ENCODE data around the gene IKZF4.
"Not testable (repeated sequence)": the region's sequence is repeated elsewhere in the genome, so short reads cannot be mapped to it uniquely, and the experiment has no call there.

IKZF4 gene

GRCh38 chr12:56040151-56040550 is 19.3 kb downstream of the IKZF4 start:
- H3K4me3 ChIP-seq (ENCODE audit: control insufficient read depth, low read depth, low read length): no peak overlapping the region
- TF ChIP-seq CTCF (IDR thresholded peaks at IDR 0.05; ENCODE audit: control insufficient read depth, insufficient read depth, low read depth, low read length, missing control alignments): no peak
- no peak for DNase-seq (ENCODE audit: low read depth)

GRCh38 chr12:56040963-56041551 is 20.2 kb downstream of the IKZF4 start:
- H3K4me3 ChIP-seq (ENCODE audit: control insufficient read depth, low read depth, low read length): peak overlapping the region; percentile 30
- no peak for TF ChIP-seq CTCF (IDR thresholded peaks at IDR 0.05; ENCODE audit: control insufficient read depth, insufficient read depth, low read depth, low read length, missing control alignments)
- no peak for DNase-seq (ENCODE audit: low read depth)

GRCh38 chr12:56041552-56042429 is 20.9 kb downstream of the IKZF4 start, which contains the start of gene RPS26:
TSS of gene RPS26 (plus strand) at chr12:56041918. CDS start at chr12:56042167, 249 bp downstream.
- peak; percentile 99 for DNase-seq (ENCODE audit: low read depth)
- H3K4me3 ChIP-seq (ENCODE audit: control insufficient read depth, low read depth, low read length): peak within 1 kb of the TSS; percentile 98
- peak; percentile 44 for TF ChIP-seq CTCF (IDR thresholded peaks at IDR 0.05; ENCODE audit: control insufficient read depth, insufficient read depth, low read depth, low read length, missing control alignments)

- DNase-seq (ENCODE audit: low read depth): not testable (repeated sequence)
- peak overlapping the region; percentile 98 for H3K4me3 ChIP-seq (ENCODE audit: control insufficient read depth, low read depth, low read length)
These were observed 21.6 kb downstream of the IKZF4 start for GRCh38 chr12:56042430-56042813.

- DNase-seq (ENCODE audit: low read depth): no peak
- peak overlapping the region; percentile 98 for H3K4me3 ChIP-seq (ENCODE audit: control insufficient read depth, low read depth, low read length)
- TF ChIP-seq CTCF (IDR thresholded peaks at IDR 0.05; ENCODE audit: control insufficient read depth, insufficient read depth, low read depth, low read length, missing control alignments): no peak
These were observed 22.0 kb downstream of the IKZF4 start for GRCh38 chr12:56042843-56043242.

GRCh38 chr12:56046027-56046780 is 25.4 kb downstream of the IKZF4 start:
- DNase-seq (ENCODE audit: low read depth): no peak
- no peak overlapping the region for H3K4me3 ChIP-seq (ENCODE audit: control insufficient read depth, low read depth, low read length)
- TF ChIP-seq CTCF (IDR thresholded peaks at IDR 0.05; ENCODE audit: control insufficient read depth, insufficient read depth, low read depth, low read length, missing control alignments): no peak
